GM19043 (cell line): ENCODE measurements around the gene FBXO30.
A peak's percentile ranks its signal among the peaks of the same experiment; 100 is the strongest.

ENCODE experiments used
- ATAC-seq: cut with Tn5 transposase; IDR thresholded peaks from one replicate; pipeline ENCODE4 v1.9.1; 2021; ENCODE audit warnings: low read depth; ENCODE audit not compliant: unreplicated experiment

FBXO30 gene

DNA sequence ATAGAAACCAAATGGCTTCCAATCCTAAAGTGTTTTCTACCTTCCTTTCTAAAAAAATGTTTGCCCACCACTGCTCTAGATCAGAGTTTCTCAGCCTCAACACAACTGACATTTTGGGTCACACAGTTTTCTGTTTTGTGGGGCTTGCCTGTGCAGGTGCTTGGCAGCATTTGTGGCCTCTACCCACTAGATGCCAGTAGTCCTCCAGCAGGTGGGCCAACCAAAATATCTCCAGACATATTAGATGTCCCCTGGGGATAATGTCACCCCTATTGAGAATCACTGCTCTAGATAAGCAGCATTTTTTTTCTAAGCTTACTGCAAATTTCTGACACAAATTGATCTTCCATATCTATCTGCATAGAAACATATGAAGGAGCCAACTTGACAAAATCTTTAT is 53.0 kb downstream of the FBXO30 start:
- ATAC-seq = peak; percentile 54

DNA sequence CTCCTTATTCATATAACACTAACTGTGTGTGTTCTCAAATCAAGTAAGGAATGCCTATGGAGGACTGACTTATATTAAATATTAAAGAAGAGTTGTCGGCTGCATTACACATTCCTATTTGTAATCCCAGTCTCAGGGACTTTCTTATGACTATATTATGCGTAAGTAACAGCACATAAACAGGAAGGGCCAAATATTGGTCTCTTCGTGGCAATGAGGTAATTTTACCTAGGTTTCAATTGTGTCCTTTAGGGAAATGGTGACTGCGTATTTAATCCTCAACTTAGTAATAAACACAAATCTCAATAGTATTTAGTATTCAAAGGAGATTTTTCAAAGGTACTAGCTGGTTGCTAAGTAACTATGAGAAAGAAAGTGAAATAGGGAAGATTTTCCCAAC is 56.5 kb downstream of the FBXO30 start:
- no peak for ATAC-seq

DNA sequence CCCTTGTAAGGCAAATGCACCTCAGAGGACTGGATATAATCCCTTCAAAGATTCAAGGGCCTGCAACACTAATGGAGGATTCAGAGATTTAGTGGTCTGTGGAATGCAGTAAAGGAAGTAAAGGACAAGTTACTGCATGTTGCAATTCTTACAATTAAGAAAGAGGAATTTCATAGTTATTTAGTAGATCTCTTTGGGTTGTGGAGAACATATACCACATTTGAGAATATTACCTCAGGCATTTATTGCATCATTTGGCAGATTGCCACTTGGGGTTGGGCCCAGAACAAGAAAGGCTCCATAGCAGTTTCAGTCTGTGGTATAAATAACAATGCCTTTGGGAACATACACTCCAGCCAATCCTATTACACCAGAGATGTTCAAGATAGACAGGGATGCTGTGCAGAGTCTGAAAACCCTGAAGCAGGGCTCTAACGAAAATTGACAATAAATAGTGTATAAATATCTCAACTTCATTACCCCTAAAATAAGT is 58.4 kb downstream of the FBXO30 start:
- ATAC-seq = no peak

DNA sequence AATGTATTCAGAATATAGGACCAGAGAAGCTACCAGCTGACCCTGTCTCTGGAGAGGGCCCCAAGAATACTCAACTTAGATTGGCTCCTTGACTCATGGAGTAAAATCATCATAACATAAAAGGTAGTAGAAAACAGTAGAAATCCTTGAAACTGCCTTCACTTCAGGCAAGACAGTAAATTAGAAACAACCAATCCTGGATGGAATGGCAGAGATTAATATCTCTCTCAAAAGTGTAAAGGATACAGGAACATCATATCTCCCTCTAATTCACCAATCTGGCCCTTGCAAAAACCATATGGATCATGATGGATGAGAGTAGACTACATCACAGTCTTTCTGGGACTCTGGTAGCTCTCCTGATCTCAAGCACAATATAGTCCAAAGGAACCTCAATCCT is 58.9 kb downstream of the FBXO30 start:
- ATAC-seq = no peak

DNA sequence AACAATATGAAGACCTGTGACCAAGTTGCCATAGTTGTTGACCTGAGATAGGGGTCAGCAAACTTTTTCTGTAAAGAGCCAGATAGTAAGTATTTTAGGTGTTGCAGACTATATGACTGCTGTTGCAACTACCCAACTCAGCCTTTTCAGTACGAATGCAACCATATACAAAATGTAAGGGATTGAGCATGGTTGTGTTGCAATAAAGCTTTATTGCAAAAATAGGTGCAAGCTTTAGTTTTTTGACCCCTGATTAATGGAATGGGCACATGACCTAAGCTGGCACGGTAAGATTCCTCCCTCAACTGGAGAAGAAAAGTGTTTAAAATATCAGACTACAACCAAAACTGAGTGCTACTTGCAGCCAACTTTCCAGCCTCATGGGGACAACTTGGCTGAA is 62.0 kb downstream of the FBXO30 start:
- no peak for ATAC-seq

DNA sequence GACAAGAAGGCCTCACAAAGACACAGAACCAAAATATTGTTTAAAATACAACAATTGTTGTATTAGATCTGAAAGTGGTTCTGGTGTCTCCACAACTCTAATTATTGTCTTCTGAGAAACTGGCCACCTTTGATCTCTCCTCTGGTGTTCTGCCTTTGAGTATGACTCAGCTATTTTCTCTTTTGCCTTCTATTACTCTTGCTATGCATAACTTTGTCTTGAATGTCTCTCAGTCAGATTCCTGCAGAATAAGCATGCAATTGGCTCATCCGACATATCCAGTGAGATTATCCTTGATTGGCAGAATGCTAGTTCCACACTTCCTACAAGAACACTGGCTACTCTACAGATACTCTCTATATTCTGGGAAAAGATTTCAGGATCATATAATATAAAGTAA is 65.0 kb downstream of the FBXO30 start:
- no peak for ATAC-seq

DNA sequence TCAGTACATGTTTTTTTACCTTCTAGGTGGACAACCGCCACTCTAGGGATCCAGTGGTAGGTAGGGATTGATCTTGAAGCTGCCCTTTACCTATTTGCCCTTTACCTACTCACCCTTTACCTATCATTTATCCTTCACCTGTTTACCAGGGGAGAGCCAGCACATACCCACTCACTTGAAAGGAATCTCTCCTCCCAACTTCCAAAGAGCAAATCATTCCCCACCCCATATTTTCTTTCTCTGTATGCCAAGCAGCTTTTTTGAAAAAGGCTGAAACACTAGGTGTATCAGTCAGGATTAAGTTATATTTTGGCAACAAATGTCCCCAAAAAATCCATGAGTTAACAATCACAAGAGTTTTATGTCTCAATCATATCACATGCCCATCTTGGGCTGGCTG is 68.7 kb downstream of the FBXO30 start:
- no peak for ATAC-seq

DNA sequence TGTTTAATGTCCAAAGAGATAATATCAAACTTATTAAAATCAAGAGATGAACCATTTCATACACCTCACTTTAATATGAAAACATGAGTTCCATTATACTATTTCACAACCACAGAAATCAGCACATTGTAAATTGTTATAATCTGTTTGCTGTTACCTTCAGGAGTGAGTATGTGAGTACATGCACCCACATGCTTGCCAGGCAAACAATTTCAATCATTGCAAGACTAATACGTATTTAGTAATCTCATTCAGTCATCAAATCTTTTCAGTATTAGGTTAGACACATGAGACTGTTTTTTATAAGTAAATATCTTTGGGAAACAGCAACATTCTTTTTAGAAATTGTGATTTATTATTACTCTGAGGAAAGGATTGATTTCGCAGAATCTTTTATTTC is 70.0 kb downstream of the FBXO30 start:
- ATAC-seq = no peak
